Medulla oblongata (tissue), 1 donor: Measurements from ENCODE around the gene CENPM.
A peak's percentile ranks its signal among the peaks of the same experiment; 100 is the strongest.

ENCODE experiments used
- DNase-seq: peaks from one replicate; pipeline ENCODE4 v3.0.0-alpha.2; 2015; ENCODE audit errors: extremely low spot score

CENPM gene

DNA sequence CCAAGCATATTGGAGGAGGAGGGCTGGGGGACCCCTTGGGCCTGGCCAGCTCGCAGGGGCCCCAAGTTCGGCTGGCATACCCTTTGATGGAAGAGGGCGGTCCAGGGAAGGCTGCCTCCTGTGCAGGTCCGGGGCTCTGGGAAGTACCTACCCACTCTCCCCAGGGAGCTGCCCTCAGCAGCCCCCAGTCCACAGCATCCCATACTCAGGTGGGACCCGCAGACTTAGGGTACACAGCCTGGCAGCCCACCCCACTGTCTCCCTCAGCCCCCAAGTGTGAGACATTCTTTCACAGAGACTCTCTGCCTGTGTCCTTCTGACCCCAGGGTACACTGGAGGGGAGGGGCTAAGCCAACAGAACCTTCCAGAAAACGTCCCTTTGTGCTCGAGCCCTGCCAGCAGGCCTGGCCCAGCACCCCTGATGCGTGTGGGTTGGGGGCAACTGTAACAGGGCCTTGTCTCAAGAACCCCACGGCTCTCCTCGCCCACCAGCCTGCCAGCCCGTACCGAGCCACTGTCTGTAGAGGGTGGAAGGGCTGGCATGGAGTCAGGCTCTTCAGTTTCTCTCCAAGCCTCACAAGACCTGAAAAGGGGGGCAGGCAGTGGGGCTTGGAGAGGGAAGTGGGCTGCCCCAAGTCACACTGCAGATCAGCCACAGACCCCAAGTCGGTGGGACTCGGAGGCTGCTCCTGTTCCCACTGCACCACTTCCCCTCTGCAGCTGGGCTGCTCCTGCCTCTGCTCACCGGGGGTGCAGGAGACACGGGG, 13.4 kb downstream of the CENPM start:
- no peak for DNase-seq

DNA sequence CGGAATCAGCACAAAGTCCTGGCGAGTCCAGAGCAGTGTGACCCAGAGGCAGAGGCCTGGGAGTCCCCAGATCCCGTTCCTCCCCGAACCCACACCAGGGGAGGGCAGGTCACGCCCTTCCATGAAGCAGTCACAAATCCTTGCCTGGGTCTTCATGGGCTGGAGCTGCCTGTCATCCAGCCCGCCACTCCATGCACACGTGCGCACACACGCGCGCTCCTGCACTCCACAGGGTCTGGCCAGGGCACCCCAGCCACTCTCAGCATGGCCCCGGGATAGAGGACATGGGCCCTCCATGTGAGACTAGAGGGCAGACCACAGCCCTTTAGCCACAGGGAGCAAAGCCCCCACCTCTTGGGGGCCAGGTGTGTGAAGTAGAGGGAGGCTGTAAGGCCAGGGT, 14.6 kb downstream of the CENPM start:
- no peak for DNase-seq

DNA sequence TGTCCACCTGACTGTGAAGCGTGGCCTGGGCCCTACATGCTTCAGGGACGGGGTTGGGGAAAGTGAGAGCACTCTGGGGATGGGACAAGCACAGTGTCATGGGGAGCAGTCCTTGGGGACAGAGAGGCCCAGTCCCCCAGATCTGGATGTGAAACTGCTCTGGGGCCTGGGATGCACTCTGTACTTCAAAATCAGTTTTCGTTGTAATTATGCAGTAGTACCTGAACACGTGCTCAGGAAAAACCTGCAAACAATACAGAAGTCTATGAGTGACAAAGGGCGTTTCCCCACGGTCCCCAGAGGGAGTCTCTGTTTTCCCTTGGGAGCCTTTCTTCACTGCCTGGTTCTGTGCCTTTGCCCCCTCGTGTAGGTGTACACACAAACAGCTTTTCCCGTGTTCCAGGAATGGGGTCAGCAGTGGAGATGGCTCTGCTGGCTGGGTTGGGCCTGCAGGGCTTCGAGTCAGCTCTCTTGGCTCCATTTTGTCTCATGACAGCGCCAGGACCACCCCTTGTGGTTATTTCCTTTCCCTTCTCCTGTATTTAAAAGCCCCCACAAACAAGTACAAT, 15.2 kb downstream of the CENPM start:
- no peak for DNase-seq

DNA sequence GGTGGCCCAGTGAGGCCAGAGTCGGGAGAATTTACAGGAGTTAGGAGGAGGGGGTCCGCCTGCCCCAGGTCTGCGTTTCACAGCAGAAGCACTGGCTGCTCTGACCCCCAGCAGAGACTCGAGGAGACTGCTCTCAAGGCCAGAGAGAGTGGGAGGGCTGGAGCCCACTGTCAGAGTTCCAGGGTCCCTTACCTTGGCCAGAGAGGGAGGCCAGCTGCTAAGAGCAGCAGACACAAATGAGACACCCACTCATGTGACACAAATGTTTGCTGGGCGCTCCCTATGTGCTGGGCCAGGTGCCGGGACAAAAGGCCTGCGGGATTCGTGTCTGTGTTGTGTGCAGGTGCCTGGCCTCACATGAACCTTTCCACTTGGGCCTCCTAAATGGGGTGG, 17.5 kb downstream of the CENPM start:
- DNase-seq: no peak

DNA sequence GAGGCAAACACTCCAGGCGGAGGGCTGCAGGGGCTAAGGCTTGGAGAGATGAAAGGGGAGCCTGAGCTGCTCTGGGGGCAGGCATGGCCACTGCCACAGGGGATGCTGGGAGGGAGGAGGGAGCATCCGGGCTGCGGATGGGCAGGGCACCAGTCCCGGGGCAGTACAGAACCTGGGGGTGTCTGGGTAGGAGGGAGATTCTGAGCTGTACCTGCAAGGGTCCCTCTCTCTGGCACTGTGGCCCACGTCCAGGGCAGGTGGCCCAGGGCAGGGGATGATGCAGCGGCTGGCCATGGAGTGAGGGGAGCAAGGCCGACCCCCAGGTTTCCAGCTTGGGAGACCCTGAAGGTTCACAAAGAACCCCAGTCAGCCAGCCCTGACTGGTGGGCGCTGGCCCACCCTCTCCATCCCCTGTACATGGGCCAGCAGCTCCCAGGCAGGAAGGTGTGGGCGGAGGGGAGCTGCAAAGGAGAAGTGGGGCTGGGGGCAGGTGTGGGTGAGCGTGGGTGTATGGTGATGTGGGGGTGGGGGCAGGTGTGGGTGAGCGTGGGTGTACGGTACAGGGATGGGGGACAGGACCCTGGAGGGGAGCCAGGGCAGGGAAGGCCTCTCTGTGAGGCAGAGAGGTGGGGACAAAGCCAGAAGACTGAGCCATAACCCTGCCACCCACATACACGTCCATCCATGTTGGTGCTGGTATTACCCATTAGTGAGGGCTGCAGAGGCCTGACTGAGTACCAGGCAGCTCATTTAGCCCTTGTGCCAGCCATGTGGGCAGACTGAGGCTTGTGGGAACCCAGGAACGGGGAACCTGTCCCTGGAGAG, 18.1 kb downstream of the CENPM start:
- no peak for DNase-seq

DNA sequence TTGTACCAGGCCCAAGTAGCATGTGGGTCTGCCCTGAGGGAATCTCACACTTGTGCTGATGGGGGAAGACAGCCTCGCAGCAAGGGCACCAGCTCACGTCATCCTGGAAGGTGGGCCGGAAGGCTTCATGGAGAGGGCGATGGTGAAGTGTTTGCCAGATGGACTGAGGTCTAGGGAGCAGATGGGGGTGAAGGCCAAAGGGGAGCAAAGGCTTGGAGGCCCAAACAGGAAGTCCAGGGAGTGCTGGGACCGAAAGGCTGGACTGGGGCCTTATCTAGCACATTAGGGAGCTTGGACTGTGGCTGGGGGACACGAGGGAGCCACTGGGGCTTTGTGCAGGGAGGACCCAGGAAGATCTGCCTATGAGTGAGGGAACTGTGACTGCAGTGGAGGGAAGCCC, 19.1 kb downstream of the CENPM start:
- no peak for DNase-seq

DNA sequence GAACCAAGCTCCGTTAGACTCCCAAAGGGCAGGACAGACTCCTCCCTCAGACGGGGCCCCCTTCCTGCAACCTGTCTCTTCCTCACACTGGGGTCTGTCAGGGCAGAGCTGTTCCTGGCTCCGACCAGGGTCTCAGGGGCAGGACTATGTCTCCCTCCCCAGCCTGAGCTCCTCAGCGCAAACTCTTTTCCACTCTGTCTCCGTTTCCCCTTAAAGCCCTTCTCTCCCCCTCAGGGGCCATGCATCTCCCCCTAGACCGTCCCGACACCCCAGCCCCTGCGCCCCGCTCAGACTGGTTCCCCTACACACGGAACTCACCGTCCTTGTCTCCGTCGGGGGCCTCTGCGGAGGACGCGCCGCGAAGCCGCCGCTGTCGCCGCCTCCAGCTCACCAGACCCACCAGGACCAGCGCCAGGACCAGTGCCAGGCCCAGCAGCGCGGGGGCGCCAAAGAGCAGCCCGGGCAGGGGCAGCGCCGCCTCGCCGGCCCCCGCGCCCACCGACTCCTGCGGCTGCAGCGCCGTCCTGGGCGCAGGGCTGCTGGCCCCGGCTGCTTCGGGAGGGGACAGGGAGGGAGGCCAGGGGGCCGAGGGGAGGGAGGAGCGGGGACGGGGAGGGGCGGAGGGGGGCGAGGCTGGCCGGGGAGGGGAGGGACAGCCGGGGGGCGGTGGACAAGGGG, 21.0 kb downstream of the CENPM start:
- DNase-seq: peak; percentile 58

DNA sequence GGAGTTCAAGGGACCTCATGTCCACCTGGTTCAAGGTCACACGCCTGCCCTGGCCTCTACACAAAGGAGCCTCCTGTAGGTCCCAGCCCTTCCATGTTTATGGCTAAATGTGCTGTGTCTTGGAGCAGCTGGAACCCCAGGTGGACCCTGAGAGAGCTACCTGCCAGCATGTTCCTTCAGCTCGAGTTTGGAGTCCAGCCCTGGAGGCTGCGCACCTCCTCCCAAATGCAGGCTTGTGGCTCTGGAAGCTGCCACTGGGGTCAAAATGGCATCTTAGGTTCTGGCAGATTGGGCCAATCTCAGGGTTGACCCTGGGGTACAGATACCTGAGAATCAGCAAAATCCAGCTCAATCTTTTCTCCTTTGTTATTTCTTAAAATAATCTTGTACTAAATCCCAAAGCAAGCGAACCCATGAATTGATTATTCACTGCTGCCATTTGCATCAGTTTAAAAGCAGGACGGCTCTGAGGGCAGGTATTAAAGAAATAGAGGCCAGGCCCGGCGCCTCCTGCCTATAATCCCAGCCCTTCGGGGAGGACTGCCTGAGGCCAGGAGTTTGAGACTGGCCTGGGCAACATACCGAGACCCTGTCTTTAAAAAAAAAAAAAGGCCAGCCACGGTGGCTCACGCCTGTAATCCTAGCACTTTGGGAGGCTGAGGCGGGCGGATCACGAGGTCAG, 23.2 kb downstream of the CENPM start:
- DNase-seq: no peak

DNA sequence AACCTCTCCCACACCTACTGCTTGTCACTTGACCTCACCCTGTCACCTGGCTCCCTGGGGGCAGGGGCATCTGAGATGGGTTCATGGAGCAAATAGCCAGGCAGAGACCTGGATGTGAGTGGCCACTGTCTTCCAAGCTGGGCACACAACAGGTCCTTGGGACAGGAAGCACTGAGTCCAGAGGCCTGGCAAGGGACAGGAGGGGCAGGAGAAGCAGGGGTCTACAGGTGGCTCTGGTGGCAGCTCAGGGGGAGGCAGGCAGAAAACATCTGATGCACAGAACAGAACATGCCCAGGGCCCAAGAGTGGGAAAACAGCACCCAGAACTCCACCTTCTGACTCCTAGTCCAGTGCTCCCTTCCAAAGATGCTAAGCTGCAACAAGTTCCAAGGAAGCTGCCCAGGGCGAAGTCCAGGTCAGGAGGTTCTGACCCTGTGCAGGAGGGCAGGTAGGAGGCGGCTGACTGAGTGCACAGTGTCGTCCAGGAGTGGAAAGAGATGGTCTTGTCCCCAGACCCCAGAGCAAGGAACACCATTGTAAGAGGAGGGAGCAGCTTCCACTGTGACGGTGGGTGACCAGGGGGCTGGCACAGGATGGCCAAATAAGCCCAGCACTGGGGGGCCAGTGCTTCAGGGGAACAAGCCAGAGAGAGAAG, 23.9 kb downstream of the CENPM start:
- DNase-seq: no peak

DNA sequence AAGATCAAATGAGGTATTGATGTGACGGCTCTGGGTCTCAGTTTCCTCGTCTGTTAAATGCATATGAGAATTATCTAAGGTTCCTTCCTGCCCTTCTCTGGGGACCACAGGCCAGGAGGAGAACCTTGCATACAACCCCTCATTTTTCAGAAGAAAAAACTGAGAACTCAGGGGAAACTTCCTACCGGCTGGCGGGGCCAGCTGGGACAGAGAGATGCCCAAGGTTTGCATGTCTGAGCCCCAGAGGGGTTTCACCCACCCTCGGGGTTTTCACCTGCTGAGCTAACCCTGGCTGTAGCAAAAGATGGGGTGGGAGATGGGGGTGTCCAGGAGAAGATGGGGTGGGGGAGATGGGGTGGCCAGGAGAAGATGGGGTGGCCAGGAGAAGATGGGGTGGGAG, 24.6 kb downstream of the CENPM start:
- DNase-seq: no peak

DNA sequence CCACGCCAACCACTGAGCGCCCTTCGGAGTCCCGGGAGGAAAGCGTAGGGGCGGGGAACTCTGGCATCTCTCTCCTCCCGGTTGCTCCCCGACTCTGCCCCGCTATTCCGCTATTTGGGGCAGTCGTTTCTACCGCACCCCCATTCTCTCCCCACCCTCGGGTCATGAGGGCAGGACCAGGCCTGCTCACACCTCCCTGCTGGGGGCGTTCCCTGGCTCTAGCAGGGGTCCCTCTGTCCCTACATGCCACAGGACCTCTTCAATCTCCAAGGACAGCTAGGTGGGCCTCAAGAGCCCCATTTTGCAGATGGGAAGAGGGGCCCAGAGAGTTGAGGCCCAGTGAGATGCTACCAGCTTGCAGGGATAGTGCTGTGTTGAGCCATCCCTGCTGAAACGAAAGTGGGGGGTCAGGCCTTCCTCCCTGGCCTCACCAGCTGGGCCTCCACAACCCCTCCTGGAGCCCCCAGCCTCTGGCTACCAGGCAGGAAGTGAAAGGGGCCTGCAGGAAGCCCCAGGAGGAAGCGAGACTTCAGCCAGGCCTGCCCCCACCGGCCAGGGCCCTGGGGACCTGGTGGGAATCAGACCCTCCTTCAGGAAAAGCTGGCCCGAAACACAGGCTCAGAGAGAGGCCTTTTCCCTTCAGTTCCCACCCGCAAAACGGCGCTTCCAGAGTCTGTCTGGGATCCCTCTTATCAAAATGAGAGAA, 26.5 kb downstream of the CENPM start:
- peak; percentile 55 for DNase-seq

DNA sequence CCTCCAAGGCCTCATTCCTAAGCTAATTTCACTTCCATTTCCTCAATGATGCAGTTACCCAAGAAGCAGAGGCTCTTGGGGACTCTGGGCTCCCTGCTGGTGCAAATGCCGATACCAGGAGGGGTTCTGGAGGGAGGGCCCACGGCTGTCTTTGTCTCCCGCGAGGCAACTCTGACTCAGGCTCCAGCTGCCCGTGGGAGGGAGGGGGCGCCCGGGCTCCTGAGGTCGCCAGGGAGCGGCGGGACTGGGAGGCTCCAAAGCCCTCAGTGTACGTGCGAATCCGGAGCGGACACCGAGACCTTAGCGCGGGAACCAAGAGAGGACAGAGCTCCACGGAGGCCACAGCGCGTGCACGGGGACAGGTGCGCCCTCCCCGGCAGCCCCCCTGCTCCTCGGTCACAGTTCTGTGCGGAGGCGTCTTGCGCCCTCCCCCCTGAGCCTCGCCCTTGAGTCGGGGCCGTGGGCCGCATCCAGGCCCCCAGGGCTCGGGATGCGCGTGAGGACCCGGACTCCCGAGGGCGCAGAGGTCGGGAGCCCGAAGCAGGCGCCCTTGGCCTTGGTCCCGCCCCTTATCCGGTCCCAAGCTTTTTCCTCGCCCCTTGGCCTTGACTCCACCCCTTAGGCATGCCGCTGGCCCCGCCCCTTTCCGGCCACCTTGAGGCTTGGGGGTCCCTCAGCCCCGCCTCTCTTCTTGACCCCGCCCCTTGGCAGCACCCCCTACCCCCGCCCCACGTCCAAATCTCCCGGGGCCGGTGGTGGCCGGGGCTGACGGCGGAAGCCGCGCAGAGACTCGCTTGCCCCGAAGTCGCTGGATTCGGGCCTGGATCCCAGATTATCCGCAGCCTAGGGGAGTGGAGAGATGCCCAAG, 27.4 kb downstream of the CENPM start:
- DNase-seq: peak; percentile 57

DNA sequence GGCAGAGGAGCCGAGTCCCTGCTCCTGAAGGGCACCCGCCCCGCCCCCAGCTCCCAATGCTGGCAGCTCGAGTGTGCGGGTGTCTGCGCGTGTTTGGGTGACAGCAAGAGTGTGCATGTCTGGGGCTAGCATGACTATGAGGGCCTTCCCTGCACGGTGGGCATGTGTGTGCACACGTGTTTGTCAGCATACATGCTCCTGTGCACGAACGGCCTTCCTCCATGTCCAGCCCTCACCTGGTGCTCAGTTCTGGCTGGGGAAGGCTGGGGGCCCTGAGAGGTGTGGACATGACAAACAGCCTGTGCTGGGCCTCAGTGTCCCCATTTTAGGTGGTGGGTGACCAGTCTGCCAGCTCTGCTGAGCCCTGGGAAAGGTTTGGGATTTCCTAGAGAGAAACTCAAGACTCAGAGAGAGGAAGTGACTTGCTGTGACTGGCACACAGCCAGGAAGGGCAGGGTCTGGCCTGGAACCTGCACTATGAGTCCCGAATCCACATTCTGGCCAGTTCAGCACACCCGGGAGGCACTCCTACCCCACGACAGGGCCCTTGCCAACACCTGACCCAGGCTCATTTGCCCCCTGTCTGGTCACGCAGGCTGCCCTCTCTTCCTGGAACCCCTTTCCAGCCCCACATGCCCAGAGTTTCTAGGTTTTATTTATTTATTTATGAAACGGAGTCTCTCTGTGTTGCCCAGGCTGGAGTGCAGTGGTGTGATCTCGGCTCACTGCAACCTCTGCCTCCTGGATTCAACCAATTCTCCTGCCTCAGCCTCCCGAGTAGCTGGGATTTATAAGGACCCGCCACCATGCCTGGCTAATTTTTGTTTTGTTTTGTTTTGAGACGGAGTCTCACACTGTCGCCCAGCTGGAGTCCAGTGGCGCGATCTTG, 28.8 kb downstream of the CENPM start:
- DNase-seq: peak; percentile 64

DNA sequence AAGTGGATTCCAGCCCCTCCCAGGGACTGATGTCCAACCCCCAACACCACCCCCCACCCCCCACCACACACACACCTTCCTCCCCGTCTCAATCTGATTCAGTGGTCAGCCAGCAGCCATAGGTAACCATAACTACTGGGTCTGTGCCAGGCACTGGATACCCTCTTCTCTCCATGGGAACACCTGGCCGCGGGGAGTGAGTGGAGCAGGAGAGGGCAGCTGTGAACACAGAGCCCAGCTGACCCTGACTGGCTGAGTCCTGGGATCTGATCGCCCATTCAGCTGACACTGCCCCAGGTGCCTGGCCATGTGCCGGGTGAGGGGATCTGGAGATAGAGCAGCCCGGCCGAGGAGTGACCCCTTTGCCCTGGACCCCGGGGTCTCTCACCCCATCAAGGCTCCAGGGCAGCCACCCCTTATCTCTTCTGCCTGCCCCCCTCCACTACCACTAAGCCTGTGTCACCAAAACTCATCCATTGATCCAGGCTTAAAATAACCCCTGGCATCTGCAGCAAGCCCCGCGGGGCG, 29.5 kb downstream of the CENPM start:
- no peak for DNase-seq

DNA sequence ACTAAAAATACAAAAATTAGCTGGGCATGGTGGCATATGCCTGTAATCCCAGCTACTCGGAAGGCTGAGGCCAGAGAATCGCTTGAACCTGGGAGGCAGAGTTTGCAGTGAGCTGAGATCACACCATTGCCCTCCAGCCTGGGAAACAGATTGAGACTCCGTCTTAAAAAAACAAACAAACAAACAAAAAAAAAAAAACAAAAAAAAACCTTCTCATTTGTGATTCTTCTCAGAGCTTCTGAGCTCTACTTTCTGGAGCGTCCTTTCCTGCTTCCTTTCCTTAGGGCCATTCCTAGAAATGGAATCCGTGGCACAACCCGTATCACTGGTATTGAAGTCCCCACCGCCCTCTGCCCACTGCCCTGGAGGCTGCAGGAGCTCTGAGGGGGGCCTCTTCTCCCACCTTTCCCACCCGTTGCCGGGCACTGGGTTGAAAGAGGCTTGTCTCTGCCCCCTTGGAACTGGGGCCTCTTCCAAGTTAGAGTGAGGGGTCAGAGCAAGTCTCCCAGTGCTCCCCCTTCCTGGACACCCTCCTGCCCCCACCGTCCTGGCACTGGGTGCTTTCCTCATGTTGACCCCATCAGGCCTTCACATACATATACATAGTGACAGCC, 30.1 kb downstream of the CENPM start:
- DNase-seq: no peak

DNA sequence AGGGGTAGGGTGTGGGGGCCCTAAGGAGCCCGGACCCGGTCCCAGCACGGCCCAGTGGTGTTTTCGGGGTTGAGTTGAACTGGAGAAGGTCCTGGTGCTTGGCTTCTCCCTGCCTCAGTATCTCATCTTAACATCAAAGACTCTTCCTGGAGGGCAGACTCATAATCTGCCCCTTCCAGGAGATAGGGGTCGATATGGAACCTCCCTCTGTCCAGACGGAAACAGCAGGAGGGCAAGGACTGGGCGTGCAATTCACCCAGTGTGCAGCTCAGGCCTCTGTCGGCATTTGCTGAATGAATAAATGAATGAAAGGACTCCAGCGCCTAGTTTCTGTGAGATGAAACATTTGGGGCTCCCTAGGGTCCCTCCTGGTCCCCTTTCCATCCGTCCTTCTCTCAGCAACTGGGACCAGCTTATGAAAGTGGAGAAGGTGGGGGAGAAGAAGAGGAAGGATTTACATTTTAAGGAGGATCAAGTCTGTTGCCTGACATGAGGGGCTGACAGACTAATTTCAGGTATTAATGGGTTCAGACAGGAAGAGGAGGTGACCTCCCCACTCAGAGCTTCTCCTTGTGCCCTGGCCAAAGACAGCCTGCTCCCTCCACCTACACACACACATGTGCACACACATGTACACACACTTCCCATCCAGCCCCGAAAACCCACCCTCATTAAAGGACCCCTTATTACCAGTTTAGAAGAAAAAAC, 31.0 kb downstream of the CENPM start:
- no peak for DNase-seq
